Measurements from ENCODE around the gene CALN1.
"Not testable (repeated sequence)": the region's sequence is repeated elsewhere in the genome, so short reads cannot be mapped to it uniquely, and the experiment has no call there.

CALN1 gene

GRCh38 chr7:72267291-72267800 lies 144.8 kb downstream of the CALN1 start:
- no peak for DNase-seq (ENCODE audit: low read depth in 2 of 2)

DNA sequence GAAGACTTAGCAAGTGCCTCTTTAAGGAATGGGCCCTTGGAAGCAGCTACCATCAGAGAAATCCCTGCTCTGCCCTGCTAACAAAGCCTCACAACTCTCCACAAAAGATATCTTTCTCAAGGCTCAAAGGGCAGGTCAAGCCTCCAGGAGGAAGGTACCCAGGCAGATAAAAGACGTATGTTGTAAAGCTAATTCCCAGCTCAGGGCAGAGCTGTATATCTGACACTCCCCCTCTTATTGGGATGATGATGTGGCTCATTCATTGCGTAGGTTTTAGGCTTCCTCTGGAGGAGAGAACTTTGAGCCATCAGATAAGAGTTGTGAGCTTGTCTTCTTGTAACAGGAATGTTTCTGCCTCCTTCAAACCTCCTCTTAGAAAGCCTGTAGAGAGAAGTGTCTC lies 145.4 kb downstream of the CALN1 start:
- DNase-seq (ENCODE audit: low read depth in 2 of 2) = no peak

DNA sequence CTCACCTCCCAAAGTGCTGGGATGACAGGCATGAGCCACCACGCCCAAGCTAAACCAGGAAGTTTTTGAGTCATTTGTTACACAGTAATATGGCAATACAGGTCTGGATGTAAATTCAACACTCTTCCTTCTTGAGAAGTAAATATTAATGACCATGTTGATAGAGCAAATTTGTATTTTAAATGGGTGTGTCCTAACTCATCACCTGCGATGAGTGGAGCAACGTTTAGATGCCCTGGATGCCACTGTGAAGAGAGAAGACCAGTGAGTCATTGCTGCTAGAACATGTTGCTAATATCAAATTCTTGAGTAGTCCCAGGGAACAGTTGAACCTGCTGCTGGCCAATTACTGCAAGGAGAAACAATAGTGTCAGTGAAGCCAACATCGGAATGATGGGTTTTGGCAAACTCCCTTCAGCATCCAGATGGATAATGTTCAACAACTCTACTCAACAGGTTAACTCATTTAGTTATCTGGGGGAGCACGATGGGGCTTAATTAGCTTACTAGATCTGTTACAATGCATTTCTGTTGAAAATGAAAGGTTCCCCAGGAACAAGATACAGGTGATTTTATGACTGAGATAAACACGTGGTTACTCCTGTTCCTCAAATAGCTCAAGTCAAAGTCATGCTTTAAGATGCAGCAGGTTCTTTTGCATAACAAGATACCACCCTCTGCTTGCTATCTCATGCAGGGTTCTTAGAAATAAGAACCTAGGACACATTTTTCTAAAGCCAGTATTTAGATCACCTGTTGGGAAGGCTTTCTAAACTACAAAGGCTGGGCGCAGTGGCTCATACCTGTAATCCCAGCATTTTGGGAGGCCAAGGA lies 146.8 kb downstream of the CALN1 start:
- no peak for DNase-seq (ENCODE audit: low read depth in 2 of 2)

GRCh38 chr7:72260406-72260805 lies 151.7 kb downstream of the CALN1 start:
- DNase-seq (ENCODE audit: low read depth in 2 of 2) = no peak

- no peak for DNase-seq (ENCODE audit: low read depth in 2 of 2)
Observed at GRCh38 chr7:72258074-72258473, 154.1 kb downstream of the CALN1 start.

GRCh38 chr7:72254455-72254854 lies 157.7 kb downstream of the CALN1 start:
- DNase-seq (ENCODE audit: low read depth in 2 of 2) = no peak

DNA sequence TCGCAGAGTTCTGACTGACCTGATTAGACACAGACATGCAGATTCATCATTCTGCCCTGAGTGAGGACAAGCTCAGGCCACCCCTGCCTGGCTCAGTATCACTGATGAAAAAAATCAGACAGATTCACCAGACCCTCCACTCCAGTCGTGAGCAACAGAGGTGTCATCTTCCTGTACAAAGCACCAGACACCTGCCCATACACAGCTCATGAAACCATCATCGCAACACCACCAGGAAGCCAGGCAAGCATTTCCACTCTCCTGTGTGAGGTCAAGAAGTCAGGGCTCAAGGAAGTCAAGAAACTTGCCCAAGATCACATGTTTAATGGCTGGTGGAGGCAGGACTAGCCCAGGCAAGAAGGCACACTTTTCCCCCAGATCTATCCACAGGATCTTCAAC lies 163.0 kb downstream of the CALN1 start:
- DNase-seq (ENCODE audit: low read depth in 2 of 2) = no peak

DNA sequence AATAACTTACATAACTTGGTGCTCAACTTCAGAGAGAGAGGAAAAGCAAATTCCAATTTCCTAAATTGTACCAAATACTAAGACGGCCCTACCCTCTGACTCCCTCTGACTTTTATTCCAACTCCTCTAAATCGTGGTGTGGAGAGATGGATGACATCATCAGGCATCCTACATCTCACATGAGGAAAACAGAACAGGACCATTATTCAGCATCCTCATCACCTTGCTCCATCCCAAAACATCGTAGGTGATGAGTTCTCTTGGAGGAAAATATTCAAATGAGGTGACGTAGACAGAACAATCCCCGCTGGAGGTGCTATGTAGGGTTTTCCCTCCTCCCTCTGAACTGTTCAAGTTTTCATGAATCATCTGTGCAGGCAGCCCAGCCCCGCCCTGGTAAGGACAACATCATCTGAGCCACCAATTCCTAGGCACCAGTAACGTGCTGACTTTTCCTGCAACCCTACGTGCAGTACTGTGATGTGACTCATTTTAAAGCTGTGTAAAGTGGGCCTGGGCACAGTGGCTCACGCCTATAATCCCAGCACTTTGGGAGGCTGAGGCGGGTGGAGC lies 167.2 kb downstream of the CALN1 start:
- DNase-seq (ENCODE audit: low read depth in 2 of 2) = no peak

DNA sequence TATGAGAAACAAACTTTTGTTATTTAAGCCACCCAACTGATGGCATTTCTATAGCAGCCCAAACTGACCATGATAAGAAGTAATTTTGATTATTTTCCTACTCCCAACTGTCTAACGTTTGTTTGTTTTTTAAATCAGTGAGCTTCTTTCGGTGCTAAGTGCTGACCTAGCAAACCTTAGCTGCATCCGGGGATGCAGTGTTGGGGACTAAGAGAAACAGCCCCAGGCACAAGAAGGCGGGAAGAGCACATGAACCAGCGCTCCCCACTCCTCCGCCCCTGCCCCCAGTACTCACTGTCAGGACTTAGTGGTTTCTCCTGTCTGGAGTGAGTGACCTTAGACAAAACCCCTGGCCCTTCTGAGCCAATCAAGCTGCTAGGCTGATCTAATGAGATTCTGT lies 168.8 kb downstream of the CALN1 start:
- DNase-seq (ENCODE audit: low read depth in 2 of 2) = no peak

GRCh38 chr7:72235351-72235750 lies 176.8 kb downstream of the CALN1 start:
- no peak for DNase-seq (ENCODE audit: low read depth in 2 of 2)

DNA sequence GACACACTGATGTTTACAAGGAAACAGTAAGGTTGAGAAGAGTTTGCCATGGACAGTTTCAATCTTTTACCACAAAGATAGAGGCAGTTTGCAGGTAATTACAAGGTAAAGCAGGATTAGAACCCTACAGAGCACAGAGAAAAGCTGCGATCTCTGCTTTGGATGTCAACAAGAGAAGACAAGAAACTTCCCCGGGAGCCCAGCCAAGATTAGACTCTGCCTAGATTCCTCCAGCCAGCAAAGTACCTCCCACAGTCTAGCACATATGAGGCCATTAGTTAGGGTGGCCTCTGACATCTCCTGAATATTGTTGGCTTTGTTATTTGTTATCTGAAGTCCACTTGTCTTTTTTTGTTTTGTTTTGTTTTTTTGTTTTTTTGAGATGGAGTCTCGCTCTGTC lies 178.1 kb downstream of the CALN1 start:
- DNase-seq (ENCODE audit: low read depth in 2 of 2) = no peak

- no peak for DNase-seq (ENCODE audit: low read depth in 2 of 2)
Observed at GRCh38 chr7:72230281-72230680, 181.9 kb downstream of the CALN1 start.

DNA sequence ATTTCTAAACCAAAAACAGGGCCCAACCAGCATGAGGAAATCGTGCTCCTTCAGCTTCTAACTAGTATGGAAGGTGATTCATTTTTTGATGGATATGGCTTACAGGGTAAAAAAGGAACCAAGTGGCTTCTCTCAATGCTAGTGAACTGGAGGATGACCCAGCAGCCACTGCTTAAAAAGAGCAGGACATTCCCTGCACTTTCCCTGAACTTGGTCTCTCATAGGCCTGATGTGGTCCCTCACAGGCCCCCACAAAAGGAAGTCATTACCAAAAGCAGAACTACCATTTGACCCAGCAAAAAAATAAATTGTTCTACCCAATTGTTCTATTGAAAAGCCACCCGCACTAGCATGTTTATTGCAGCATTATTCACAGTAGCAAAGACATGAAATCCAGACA lies 188.8 kb downstream of the CALN1 start:
- no peak for DNase-seq (ENCODE audit: low read depth in 2 of 2)

DNA sequence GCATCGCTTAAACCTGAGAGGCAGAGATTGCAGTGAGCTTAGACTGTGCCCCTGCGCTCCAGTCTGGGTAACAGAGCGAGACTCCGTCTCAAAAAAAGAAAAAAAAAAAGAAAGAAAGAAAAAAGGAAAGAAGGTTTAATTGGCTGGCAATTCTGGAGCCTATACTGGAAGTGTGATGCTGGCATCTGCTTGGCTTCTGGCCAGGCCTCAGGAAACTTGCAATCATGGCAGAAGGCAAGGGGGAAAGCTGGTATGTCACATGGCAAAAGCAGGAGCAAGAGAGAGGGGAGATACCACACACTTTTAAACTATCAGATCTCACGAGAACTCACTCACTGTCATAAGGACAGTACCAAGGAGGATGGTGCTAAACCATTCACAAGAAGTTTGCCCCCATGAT lies 190.0 kb downstream of the CALN1 start:
- DNase-seq (ENCODE audit: low read depth in 2 of 2) = no peak

DNA sequence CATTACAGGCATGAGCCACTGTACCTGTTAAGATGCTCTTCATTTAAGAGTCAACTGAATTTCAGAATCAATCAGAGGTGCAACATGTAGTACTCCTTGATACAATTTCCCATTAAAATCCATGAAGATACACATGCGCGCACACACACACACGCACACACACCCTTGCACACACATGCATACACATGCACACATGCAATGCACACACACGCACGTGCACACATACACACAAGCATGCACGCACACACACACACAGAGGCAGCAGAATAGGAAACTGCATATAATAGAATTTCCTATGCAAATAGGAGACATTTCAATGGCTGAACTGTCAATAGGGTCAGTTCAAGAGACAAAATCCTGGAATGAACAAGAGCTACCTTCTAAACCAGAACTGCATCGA lies 192.6 kb downstream of the CALN1 start:
- no peak for DNase-seq (ENCODE audit: low read depth in 2 of 2)

- DNase-seq (ENCODE audit: low read depth in 2 of 2) = no peak
Observed at GRCh38 chr7:72217151-72217550, 195.0 kb downstream of the CALN1 start.

- no peak for DNase-seq (ENCODE audit: low read depth in 2 of 2)
Observed at GRCh38 chr7:72213769-72214168, 198.4 kb downstream of the CALN1 start.

DNA sequence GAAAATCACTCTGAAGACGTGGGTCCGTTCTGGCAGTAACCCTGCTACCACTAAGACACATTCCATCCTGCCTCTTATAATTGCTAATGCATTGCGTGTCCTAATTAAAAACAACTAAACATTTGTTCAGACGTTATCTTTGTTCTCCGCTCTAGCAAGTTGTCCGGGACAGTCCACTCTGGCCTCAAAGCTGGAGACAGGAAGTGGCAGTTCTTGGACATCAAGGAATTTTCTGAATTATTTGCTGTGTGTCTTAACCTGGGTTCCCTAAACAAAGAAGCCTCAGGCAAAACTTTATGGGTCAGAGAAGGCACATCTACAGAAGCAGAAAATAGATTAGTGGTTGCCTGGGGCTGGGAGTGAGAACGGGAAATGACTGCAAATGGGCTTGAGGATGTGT lies 199.1 kb downstream of the CALN1 start:
- DNase-seq (ENCODE audit: low read depth in 2 of 2) = no peak

DNA sequence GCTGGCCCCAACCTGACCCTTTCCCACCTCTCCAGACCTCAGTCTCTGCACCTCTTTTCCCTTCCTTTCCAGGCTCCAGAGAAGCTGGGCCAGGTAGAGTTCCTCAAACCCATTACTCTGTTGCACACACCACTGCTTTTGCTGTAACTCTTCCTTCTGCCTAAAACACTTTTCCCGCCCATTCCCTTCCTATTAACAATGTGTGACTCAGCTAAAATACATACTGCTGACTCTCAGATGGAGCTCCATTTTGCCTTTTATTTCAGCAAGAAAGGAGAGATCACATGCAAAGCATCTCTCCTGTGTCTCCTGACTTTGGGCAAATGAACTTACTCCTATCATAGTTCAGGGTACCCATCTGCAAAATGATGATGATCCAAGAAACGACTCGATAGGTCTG lies 201.0 kb downstream of the CALN1 start:
- DNase-seq (ENCODE audit: low read depth in 2 of 2) = no peak

GRCh38 chr7:72209006-72209405 lies 203.1 kb downstream of the CALN1 start:
- DNase-seq (ENCODE audit: low read depth in 2 of 2) = not testable (repeated sequence)

DNA sequence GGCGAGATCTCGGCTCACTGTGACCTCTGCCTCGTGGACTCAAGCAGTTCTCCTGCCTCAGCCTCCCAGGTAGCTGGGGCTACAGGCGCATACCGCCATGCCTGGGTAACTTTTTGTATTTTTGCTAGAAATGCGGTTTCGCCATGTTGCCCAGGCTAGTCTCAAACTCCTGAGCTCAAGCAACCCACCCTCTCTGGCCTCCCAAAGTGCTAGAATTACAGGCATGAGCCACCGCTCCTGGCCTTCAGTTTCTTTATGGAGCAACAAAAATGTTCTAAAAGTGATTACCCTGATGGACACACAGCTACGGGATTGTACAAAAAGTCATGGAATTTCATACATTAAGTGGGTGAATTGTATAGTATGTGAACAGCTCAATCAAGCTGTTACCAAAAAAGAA lies 216.0 kb downstream of the CALN1 start:
- DNase-seq (ENCODE audit: low read depth in 2 of 2) = no peak

GRCh38 chr7:72190919-72191318 lies 221.2 kb downstream of the CALN1 start:
- no peak for DNase-seq (ENCODE audit: low read depth in 2 of 2)

DNA sequence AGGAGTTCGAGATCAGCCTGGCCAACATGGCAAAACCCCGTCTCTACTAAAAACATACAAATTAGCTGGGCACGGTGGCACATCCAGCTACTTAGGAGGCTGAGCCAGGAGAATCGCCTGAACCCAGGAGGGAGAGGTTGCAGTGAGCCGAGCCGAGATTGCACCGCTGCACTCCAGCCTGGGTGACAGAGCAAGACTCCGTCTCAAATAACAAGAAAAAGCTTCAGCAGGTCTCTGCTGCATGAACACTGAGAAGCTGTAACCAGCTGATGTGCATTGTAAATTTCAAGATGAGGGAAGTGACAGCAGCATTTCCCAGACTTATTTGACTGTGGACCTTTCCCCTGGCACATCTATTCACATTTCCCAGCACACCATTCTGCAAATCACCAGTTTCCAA lies 222.0 kb downstream of the CALN1 start:
- no peak for DNase-seq (ENCODE audit: low read depth in 2 of 2)
